ENCODE results near the gene EI24. TPM values are rescaled to one million over a fixed set of nuclear protein-coding genes. Genes with fewer than 3 reads are reported as not detected.

EI24 gene
- total and polyA plus RNA-seq, 2 donors (not counting 3 experiments of a cell fraction or from before 2014, with no cell fraction given), result 115 to 192 TPM

DNA sequence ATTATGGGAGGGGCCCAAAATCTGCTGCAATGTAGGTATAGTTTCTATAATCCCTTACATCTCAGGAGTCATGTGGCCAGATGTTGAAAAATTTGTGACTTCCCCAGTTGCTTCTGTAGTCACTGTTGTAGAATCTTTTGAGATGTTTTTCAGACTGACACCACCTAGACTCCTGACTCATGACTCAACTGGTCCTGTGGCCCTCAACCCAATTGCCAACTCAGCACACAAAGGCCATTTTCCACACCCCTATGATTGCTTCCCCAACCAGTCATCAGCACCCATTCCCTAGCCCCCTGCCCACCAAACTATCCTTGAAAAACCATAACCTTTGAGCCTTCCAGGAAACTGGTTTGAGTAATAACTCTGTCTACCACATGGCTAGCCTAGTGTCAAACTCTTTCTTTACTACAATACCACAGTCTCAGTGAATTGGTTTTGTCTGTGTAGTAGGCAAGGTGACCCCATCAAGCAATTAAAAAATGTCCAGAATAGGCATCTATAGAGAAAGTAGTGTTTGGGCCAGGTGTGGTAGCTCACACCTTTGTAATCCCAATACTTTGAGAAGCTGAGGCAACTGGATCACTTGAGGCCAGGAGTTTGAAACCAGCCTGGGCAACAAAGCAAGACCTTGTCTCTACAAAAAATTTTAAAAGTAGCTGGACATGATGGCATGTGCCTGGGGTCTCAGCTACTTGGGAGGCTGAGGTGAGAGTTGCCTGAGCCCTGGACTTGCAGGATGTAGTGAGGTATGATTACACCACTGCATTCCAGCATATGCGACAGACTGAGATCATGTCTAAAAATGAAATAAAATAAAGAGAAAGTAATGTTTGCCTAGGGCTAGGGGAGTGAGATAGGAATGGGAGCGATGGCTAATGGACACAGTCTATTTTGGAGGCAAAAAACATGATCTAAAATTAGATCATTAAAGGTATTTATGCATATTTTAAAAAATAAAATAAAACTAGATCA lies 49.1 kb upstream of the EI24 start:
- DNase-seq (ENCODE audit: low read depth, low spot score) (no peak), FAIRE-seq (no peak)
- dilution Hi-C loops (cut with MboI; ENCODE audit: extremely low pct_ligation_motif_present, low sequenced_read_pairs), result no loop called here
- Histone ChIP-seq H3K9ac (replicated peaks; ENCODE audit: extremely low read depth, insufficient read depth, low read length) (no peak overlapping the region), H2AFZ (ENCODE audit: low read depth, low read length) (no peak overlapping the region), H3K9me3 (replicated peaks; ENCODE audit: control insufficient read depth, insufficient read depth, low read length) (no peaks in the 10 kb centered on the region), H3K27ac (ENCODE audit: insufficient read depth, low read depth, low read length) (no peak overlapping the region), H3K4me1 (ENCODE audit: control insufficient read depth, extremely low read depth, insufficient read depth, low read length) (no peaks in the 10 kb centered on the region), H3K9me1 (replicated peaks; ENCODE audit: control insufficient read depth, extremely low read depth, insufficient read depth, low read length) (no peaks in the 10 kb centered on the region), H3K4me2 (ENCODE audit: insufficient read depth, low read length) (no peak overlapping the region), H4K20me1 (replicated peaks; ENCODE audit: control insufficient read depth, extremely low read depth, insufficient read depth, low read length) (no peaks in the 10 kb centered on the region), H3K27me3 (ENCODE audit: control insufficient read depth in 2 of 2, insufficient read depth in 2 of 2, low read length in 2 of 2) (no peaks in the 10 kb centered on the region), H3K36me3 (ENCODE audit: control insufficient read depth in 2 of 2, extremely low read depth in 1 of 2, insufficient read depth in 2 of 2, low read length in 2 of 2) (no peaks in the 10 kb centered on the region), H3K4me3 (replicated peaks in 1 of 3; ENCODE audit: insufficient read depth in 1 of 3, low read depth in 1 of 3, low read length in 3 of 3) (no peak overlapping the region), H3K79me2 (ENCODE audit: control insufficient read depth, insufficient read depth, low read length) (no peaks in the 10 kb centered on the region)
- ChIA-PET POLR2A (no interaction called here), CTCF (no interaction called here)
- BruUV-seq (replicated peaks), result no TSS peak
- TF ChIP-seq JUN (IDR thresholded peaks at IDR 0.05; ENCODE audit: borderline replicate concordance, insufficient read depth, insufficient read length, low read depth) (no peak), EZH2 (IDR thresholded peaks at IDR 0.05; ENCODE audit: borderline replicate concordance, low read depth, low read length, severe bottlenecking) (no peak), MYC (IDR thresholded peaks at IDR 0.05; ENCODE audit: low read depth, low read length) (no peak), CTCF (IDR thresholded peaks at IDR 0.05; ENCODE audit: extremely low read depth in 1 of 2, insufficient read depth in 1 of 2, low read depth in 1 of 2, low read length in 2 of 2) (no peak), GATA2 (IDR thresholded peaks at IDR 0.05; ENCODE audit: insufficient read depth, insufficient read length, low read depth, low read length) (no peak), POLR2A (IDR thresholded peaks at IDR 0.05; ENCODE audit: low read depth, low read length) (no peak), POLR2AphosphoS5 (IDR thresholded peaks at IDR 0.05; ENCODE audit: insufficient read depth, low read depth, low read length) (no peak), FOS (IDR thresholded peaks at IDR 0.05; ENCODE audit: borderline replicate concordance, insufficient read depth, low read length) (no peak)
- TF ChIP-seq, protein P1, sequence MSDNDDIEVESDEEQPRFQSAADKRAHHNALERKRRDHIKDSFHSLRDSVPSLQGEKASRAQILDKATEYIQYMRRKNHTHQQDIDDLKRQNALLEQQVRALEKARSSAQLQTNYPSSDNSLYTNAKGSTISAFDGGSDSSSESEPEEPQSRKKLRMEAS (IDR thresholded peaks at IDR 0.05; ENCODE audit: insufficient read depth, insufficient read length), result no peak
- intact Hi-C loops (cut with micrococcal nuclease), result no loop called here
